Panc1 (cell line): ENCODE measurements around the gene MANEAL. TPM values are rescaled to one million over a fixed set of nuclear protein-coding genes. Genes with fewer than 3 reads are reported as not detected.

Experiments
- total RNA-seq: library from RNA; stranded (reverse); gene quantifications from one replicate; pipeline ENCODE4 v1.2.1, GENCODE V29; 2021; ENCODE audit not compliant: unreplicated experiment

The MANEAL gene
- total RNA-seq, 1 experiment from 2014 or later = 29.7 TPM

Other genes with a start within 250 kb of the MANEAL start
- 21.4 TPM for gene SNIP1, start 239.6 kb upstream of the MANEAL start, total RNA-seq
- 0.36 TPM for gene DNALI1, start 236.9 kb upstream of the MANEAL start, total RNA-seq
- 73.4 TPM for gene GNL2, start 197.9 kb upstream of the MANEAL start, total RNA-seq
- 0.18 TPM for gene RSPO1, start 159.0 kb upstream of the MANEAL start, total RNA-seq
- gene CDCA8, start 101.3 kb upstream of the MANEAL start, total RNA-seq = 56.5 TPM
- gene EPHA10, start 28.7 kb upstream of the MANEAL start, total RNA-seq = 2.8 TPM
- 77.2 TPM for gene C1orf122, start 13.9 kb downstream of the MANEAL start, total RNA-seq
- 24.0 TPM for gene YRDC, start 14.4 kb downstream of the MANEAL start, total RNA-seq
- 26.2 TPM for gene MTF1, start 65.7 kb downstream of the MANEAL start, total RNA-seq
- 17.7 TPM for gene INPP5B, start 153.2 kb downstream of the MANEAL start, total RNA-seq
- 85.8 TPM for gene SF3A3, start 196.2 kb downstream of the MANEAL start, total RNA-seq
- 23.4 TPM for gene FHL3, start 211.7 kb downstream of the MANEAL start, total RNA-seq
- gene UTP11, start 218.9 kb downstream of the MANEAL start, total RNA-seq = 53.8 TPM